ENCODE data around the gene WDR83.

WDR83 gene

DNA sequence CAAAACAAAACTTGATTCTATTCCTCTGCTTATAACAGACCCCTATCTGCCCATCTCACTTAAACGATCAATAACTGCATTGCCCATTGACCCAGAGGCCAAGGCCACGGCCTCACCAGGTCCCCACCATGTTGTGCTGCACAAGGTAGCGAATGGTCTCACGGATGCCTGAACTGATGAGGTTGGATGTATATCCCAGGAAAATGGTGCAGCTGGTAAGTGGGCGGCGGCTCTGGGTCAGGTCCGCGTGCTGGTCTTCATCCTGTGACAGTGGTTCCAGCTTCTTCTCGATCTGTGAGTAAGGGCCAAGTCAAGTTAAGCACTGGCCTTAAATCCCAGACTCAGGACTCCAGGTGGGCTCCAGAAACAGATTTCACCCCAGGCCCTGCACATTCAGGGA, 13.4 kb downstream of the WDR83 start:
- no peak overlapping the region for H2AFZ ChIP-seq
- peaks cover 2% of the 10 kb centered on the region for H3K79me2 ChIP-seq
- TF ChIP-seq, protein P1, sequence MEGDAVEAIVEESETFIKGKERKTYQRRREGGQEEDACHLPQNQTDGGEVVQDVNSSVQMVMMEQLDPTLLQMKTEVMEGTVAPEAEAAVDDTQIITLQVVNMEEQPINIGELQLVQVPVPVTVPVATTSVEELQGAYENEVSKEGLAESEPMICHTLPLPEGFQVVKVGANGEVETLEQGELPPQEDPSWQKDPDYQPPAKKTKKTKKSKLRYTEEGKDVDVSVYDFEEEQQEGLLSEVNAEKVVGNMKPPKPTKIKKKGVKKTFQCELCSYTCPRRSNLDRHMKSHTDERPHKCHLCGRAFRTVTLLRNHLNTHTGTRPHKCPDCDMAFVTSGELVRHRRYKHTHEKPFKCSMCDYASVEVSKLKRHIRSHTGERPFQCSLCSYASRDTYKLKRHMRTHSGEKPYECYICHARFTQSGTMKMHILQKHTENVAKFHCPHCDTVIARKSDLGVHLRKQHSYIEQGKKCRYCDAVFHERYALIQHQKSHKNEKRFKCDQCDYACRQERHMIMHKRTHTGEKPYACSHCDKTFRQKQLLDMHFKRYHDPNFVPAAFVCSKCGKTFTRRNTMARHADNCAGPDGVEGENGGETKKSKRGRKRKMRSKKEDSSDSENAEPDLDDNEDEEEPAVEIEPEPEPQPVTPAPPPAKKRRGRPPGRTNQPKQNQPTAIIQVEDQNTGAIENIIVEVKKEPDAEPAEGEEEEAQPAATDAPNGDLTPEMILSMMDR (IDR thresholded peaks at IDR 0.05), result no peak
- H3K4me2 ChIP-seq (ENCODE audit: low read length), result no peak overlapping the region
- no peak overlapping the region for H3K27ac ChIP-seq
- no peak overlapping the region for H3K4me3 ChIP-seq (ENCODE audit: low read depth, low read length)
- no peaks in the 10 kb centered on the region for H3K27me3 ChIP-seq (ENCODE audit: control insufficient read depth, insufficient read depth, low read length)
- H3K36me3 ChIP-seq (ENCODE audit: control insufficient read depth, insufficient read depth, low read length), result no peaks in the 10 kb centered on the region
- no peak overlapping the region for H3K9ac ChIP-seq
- peaks cover 4% of the 10 kb centered on the region for H3K4me1 ChIP-seq
- no peaks in the 10 kb centered on the region for H3K9me3 ChIP-seq (ENCODE audit: control insufficient read depth, low read length)

DNA sequence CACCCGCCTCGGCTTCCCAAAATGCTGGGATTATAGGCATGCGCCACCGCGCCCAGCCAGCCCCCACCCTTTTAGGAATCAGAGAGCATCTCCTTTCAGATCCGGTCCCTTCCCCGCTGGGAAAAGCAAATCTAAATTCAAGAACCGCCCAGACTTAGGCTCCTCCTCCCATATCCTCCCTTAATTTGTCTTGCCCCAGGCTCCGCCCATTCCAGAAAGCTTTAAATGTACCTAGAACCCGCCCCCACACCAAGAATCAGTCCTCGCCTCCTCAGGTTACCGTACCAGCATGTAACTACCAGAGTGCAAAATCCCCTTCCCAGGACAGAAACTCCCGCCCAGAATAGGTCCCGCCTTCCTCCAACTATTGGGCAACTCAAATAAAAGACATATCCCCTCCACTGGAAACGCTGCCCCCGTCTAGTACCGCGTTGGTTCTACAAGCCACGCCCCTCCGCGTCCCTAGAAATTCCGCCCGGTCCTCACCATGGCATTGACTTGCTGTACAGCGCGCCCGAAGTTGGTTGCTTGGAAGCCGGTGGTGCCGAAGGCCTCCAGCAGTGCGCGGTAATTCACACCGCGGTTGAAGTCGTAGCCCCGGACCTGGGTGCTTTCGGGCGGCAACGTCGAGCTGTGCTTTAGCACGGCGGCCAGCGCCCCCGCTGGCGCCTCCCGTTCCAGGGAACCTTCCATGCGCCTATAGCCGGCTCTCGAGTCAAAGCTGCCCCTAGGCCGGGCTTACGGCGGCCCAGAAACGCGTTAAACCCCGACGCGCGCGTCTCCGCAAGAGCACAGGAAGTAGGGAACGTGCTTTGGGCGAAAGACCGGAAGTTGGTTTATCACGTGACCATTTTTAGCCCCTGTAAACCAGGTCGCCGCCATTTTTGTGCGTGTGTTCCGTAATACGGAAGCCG, 14.7 kb downstream of the WDR83 start, which contains the start of gene DHPS:
Gene DHPS (minus strand): TSS at position 807 of the 914 bp plus-strand sequence. CDS start 114 bp downstream, at position 693.
- H2AFZ ChIP-seq, result peak within 1 kb of the TSS; percentile 90
- TF ChIP-seq, protein P1 (IDR thresholded peaks at IDR 0.05), result peak; percentile 17
- peak within 1 kb of the TSS; percentile 98 for H3K27ac ChIP-seq
- H3K4me2 ChIP-seq (ENCODE audit: low read length), result peak within 1 kb of the TSS; percentile 96
- no peaks in the 10 kb centered on the region for H3K36me3 ChIP-seq (ENCODE audit: control insufficient read depth, insufficient read depth, low read length)
- no peaks in the 10 kb centered on the region for H3K9me3 ChIP-seq (ENCODE audit: control insufficient read depth, low read length)
- peaks cover 2% of the 10 kb centered on the region for H3K79me2 ChIP-seq
- peaks cover 4% of the 10 kb centered on the region for H3K4me1 ChIP-seq
- H3K27me3 ChIP-seq (ENCODE audit: control insufficient read depth, insufficient read depth, low read length), result no peaks in the 10 kb centered on the region
- peak within 1 kb of the TSS; percentile 100 for H3K4me3 ChIP-seq (ENCODE audit: low read depth, low read length)
- H3K9ac ChIP-seq, result peak within 1 kb of the TSS; percentile 51

DNA sequence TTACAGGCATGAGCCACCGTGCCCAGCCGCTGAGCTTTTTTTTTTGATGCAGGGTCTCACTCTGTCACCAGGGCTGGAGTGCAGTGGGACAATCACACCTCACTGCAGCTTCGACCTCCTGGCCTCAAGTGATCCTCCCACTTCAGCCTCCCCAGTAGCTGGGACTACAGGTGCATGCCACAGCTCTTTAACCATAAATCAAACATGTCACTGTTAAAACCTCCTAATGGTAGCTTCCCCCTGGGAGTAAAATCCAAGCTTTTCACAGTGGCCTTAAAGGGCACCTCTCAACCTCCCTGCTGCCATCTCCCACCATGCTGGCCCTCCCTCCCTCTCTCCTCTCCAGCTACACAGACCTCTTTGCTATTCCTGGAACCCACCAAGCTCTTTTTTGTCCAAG, 19.2 kb downstream of the WDR83 start:
- Histone ChIP-seq H3K27me3 (ENCODE audit: control insufficient read depth, insufficient read depth, low read length) (no peaks in the 10 kb centered on the region), H3K4me1 (no peaks in the 10 kb centered on the region), H3K36me3 (ENCODE audit: control insufficient read depth, insufficient read depth, low read length) (no peaks in the 10 kb centered on the region), H3K4me2 (ENCODE audit: low read length) (no peak overlapping the region), H3K27ac (no peak overlapping the region), H3K9me3 (ENCODE audit: control insufficient read depth, low read length) (no peaks in the 10 kb centered on the region), H3K4me3 (ENCODE audit: low read depth, low read length) (no peak overlapping the region), H3K9ac (no peak overlapping the region), H2AFZ (no peak overlapping the region), H3K79me2 (no peaks in the 10 kb centered on the region)
- TF ChIP-seq, protein P1 (IDR thresholded peaks at IDR 0.05), result no peak

DNA sequence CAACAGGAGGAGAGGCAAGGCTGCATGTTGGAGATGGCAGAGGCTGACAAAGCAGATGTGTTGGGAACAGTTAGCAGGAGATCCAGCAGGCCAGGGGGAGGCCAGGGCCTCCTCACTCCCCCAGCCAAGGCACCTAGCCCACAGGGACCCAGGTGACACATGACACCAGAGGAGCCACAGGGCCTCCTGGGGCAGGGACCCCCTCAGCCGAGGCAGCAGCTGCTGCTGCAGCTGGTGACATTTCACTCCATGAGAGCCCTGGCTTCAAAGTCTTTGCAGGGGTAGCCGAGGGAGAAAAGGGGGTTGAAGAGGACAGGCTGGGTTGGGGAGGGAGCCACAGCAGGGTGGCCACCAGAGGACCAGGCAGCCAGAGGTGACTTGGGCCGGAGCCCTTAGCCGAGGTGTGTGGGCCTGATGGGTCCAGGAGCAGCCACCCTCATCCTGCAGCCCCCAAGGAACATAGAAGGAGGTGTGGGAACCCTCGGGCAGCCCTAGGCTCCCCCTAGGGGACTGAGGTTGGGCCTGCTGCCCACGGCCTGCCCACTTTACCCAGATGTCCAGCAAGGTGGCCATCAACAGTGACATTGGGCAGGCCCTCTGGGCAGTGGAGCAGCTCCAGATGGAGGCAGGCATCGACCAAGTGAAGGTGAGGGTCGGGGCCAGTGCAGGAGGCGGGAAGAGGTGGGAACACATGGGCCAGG, 21.0 kb downstream of the WDR83 start, which contains the start of gene GNG14:
Gene GNG14 (plus strand): TSS at position 503 of the 701 bp plus-strand sequence. CDS start 51 bp downstream, at position 554.
- no peaks in the 10 kb centered on the region for H3K4me1 ChIP-seq
- H3K9ac ChIP-seq, result no peak within 1 kb of the TSS
- no peaks in the 10 kb centered on the region for H3K79me2 ChIP-seq
- no peak within 1 kb of the TSS for H3K4me3 ChIP-seq (ENCODE audit: low read depth, low read length)
- TF ChIP-seq, protein P1 (IDR thresholded peaks at IDR 0.05), result no peak
- H3K4me2 ChIP-seq (ENCODE audit: low read length), result no peak within 1 kb of the TSS
- H2AFZ ChIP-seq, result no peak within 1 kb of the TSS
- no peaks in the 10 kb centered on the region for H3K9me3 ChIP-seq (ENCODE audit: control insufficient read depth, low read length)
- no peak within 1 kb of the TSS for H3K27ac ChIP-seq
- H3K27me3 ChIP-seq (ENCODE audit: control insufficient read depth, insufficient read depth, low read length), result no peaks in the 10 kb centered on the region
- no peaks in the 10 kb centered on the region for H3K36me3 ChIP-seq (ENCODE audit: control insufficient read depth, insufficient read depth, low read length)

Measured in parathyroid adenoma (tissue), 2 donors.